Measurements from ENCODE around the gene TRMT10B. TPM values are rescaled to one million over a fixed set of nuclear protein-coding genes. Genes with fewer than 3 reads are reported as not detected.

The TRMT10B gene
- total RNA-seq, 1 donor from 2014 or later: 13.2 TPM

DNA sequence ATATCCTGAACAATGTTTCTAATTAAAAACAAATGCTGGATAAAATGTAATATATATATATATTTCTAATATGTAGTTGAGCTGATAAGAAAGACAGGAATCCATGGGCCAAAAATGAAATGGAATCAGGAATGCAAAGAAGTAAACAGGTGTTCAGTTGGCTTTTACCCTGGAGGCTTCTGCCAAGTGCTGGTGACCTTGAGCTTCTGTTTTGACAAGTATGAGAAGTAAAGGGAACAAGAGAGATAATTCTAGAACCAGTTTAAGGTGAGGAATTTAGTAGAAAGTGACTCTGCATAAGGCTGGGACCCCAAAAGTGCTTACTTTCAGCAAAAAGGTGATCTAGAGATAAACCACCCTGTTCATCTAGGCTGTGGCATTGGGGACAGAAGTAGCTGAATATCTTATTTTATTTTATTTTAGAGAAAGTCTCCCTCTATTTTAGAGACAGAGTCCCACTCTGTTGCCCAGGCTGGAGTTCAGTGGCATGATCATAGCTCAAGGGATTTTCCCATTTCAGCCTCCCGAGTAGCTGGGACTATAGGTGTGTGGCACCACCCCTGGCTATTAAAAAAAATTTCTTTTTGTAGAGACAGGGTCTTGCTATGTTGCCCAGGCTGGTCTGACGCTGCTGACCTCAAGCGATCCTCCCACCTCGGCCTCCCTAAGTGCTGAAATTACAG lies 74.0 kb downstream of the TRMT10B start:
- DNase-seq: no peak
- H3K27ac Mint-ChIP-seq: no peak overlapping the region
- intact Hi-C loops (cut with micrococcal nuclease): no loop called here
- H3K4me1 Mint-ChIP-seq: peaks cover 4% of the 10 kb centered on the region
- H3K36me3 Mint-ChIP-seq (ENCODE audit: low read depth): peaks cover 42% of the 10 kb centered on the region
- H3K27me3 Mint-ChIP-seq: no peaks in the 10 kb centered on the region
- no peak overlapping the region for H3K4me3 Mint-ChIP-seq
- peaks cover 5% of the 10 kb centered on the region for H3K9me3 Mint-ChIP-seq

Other genes starting within 250 kb of the TRMT10B start
- gene FBXO10, start 177.4 kb upstream of the TRMT10B start, total RNA-seq: 1.9 and 2.7 TPM in 2 replicates
- gene TOMM5, start 161.2 kb upstream of the TRMT10B start, total RNA-seq: 186 and 193 TPM in 2 replicates
- gene FRMPD1, start 102.9 kb upstream of the TRMT10B start, total RNA-seq: not detected in 2 replicates
- 104 and 109 TPM in 2 replicates for gene EXOSC3, start 31.3 kb downstream of the TRMT10B start, total RNA-seq
- 14.5 and 17.8 TPM in 2 replicates for gene DCAF10, start 47.0 kb downstream of the TRMT10B start, total RNA-seq
- gene SLC25A51, start 150.3 kb downstream of the TRMT10B start, total RNA-seq: 32.0 and 33.3 TPM in 2 replicates